HepG2 (cell line): Measurements from ENCODE around the gene WDR93.

Source experiments
- ASH2L ChIP-seq: fragments of 300-600, 200-600 bp; sonication (generic); IDR thresholded peaks from 2 replicates; pipeline ENCODE4 v1.7.0; 2017; ENCODE audit warnings: low read depth, mild to moderate bottlenecking, moderate library complexity, mixed read lengths, low read length; ENCODE audit not compliant: insufficient read length
- EZH2 ChIP-seq: conservative IDR thresholded peaks from 2 replicates; pipeline ENCODE4 v1.6.1; 2012; ENCODE audit warnings: mild to moderate bottlenecking, low read depth, low read length, moderate library complexity
- MLLT10 ChIP-seq: sonication (generic); formaldehyde crosslinking; IDR thresholded peaks from 2 replicates; pipeline ENCODE4 v1.4.0; 2020; ENCODE audit warnings: missing genetic modification reagents
- RAD21 ChIP-seq: fragments of 450-650 bp; formaldehyde crosslinking; IDR thresholded peaks from 2 replicates; pipeline ENCODE4 v1.5.0; 2020; ENCODE audit warnings: mild to moderate bottlenecking
- SCMH1 ChIP-seq: sonication (generic); formaldehyde crosslinking; IDR thresholded peaks from 2 replicates; pipeline ENCODE4 v1.9.0; 2021; ENCODE audit warnings: missing genetic modification reagents, mild to moderate bottlenecking, borderline replicate concordance
- SRF ChIP-seq: IDR thresholded peaks from 2 replicates; pipeline ENCODE4 v1.6.1; 2011; ENCODE audit warnings: mild to moderate bottlenecking, low read depth, low read length, moderate library complexity
- ZBTB8A ChIP-seq: sonication (generic); formaldehyde crosslinking; IDR thresholded peaks from 2 replicates; pipeline ENCODE4 v1.4.0; 2020; ENCODE audit warnings: mild to moderate bottlenecking, low read depth, missing genetic modification reagents, borderline replicate concordance
- ZNF263 ChIP-seq: sonication (generic); formaldehyde crosslinking; IDR thresholded peaks from 2 replicates; pipeline ENCODE4 v1.4.0; 2020; ENCODE audit warnings: missing genetic modification reagents
- ZNF496 ChIP-seq: sonication (generic); formaldehyde crosslinking; IDR thresholded peaks from 2 replicates; pipeline ENCODE4 v1.8.1; 2023; ENCODE audit warnings: mild to moderate bottlenecking, moderate library complexity, missing genetic modification reagents; ENCODE audit not compliant: insufficient replicate concordance
- ZNF580 ChIP-seq: IDR thresholded peaks from 2 replicates; pipeline ENCODE4 v1.6.1; 2016; ENCODE audit warnings: low read depth, borderline replicate concordance
- ZNF780A ChIP-seq: sonication (generic); formaldehyde crosslinking; IDR thresholded peaks from 2 replicates; pipeline ENCODE4 v1.8.0; 2022; ENCODE audit warnings: mild to moderate bottlenecking, missing genetic modification reagents, moderate library complexity
- TF ChIP-seq, protein P1 (sequence below): sonication (generic); formaldehyde crosslinking; IDR thresholded peaks from 2 replicates; pipeline ENCODE4 v1.8.1; 2023; ENCODE audit warnings: mild to moderate bottlenecking, missing genetic modification reagents
- TF ChIP-seq, protein P2 (sequence below): sonication (generic); formaldehyde crosslinking; IDR thresholded peaks from 2 replicates; pipeline ENCODE4 v1.5.0; 2020; ENCODE audit warnings: mild to moderate bottlenecking, missing genetic modification reagents, moderate library complexity

- TF ChIP-seq ZNF780A (no peak), ZBTB8A (CRISPR knock-in tag) (no peak), ZNF496 (CRISPR knock-in tag) (no peak), MLLT10 (CRISPR knock-in tag) (no peak), ASH2L (no peak), SRF (no peak), RAD21 (CRISPR knock-in tag) (peak; percentile 84), ZNF263 (CRISPR knock-in tag) (no peak), EZH2 (no peak), SCMH1 (CRISPR knock-in tag) (no peak), ZNF580 (CRISPR knock-in tag) (no peak)
- TF ChIP-seq, protein P1, sequence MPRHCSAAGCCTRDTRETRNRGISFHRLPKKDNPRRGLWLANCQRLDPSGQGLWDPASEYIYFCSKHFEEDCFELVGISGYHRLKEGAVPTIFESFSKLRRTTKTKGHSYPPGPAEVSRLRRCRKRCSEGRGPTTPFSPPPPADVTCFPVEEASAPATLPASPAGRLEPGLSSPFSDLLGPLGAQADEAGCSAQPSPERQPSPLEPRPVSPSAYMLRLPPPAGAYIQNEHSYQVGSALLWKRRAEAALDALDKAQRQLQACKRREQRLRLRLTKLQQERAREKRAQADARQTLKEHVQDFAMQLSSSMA (CRISPR knock-in tag): no peak
- TF ChIP-seq, protein P2, sequence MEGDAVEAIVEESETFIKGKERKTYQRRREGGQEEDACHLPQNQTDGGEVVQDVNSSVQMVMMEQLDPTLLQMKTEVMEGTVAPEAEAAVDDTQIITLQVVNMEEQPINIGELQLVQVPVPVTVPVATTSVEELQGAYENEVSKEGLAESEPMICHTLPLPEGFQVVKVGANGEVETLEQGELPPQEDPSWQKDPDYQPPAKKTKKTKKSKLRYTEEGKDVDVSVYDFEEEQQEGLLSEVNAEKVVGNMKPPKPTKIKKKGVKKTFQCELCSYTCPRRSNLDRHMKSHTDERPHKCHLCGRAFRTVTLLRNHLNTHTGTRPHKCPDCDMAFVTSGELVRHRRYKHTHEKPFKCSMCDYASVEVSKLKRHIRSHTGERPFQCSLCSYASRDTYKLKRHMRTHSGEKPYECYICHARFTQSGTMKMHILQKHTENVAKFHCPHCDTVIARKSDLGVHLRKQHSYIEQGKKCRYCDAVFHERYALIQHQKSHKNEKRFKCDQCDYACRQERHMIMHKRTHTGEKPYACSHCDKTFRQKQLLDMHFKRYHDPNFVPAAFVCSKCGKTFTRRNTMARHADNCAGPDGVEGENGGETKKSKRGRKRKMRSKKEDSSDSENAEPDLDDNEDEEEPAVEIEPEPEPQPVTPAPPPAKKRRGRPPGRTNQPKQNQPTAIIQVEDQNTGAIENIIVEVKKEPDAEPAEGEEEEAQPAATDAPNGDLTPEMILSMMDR (CRISPR knock-in tag): peak; percentile 92
These were observed 49.5 kb downstream of the WDR93 start for GRCh38 chr15:89740137-89740536.
